Loucy (cell line): ENCODE measurements around the gene CC2D2A.
A peak's percentile ranks its signal among the peaks of the same experiment; 100 is the strongest.

Experiments
- H2AFZ ChIP-seq: fragments of 200-600 bp; sonication (generic); 2 replicates; pipeline ENCODE4 v1.6.0; 2016; ENCODE audit warnings: antibody characterized with exemption, mild to moderate bottlenecking, low read length, moderate library complexity
- H3F3A ChIP-seq: fragments of 200-600 bp; 2 replicates; pipeline ENCODE4 v1.6.0; 2016; ENCODE audit warnings: antibody characterized with exemption, low read depth, mild to moderate bottlenecking
- H3K27me3 ChIP-seq: fragments of 200-600 bp; sonication (generic); 2 replicates; pipeline ENCODE4 v1.6.1; 2014; ENCODE audit warnings: low read length, mild to moderate bottlenecking; ENCODE audit not compliant: insufficient read depth, poor library complexity, severe bottlenecking
- H3K36me3 ChIP-seq: fragments of 200-600 bp; sonication (generic); 2 replicates; pipeline ENCODE4 v1.6.1; 2016; ENCODE audit warnings: low read length; ENCODE audit not compliant: insufficient read depth
- H3K4me1 ChIP-seq: fragments of 200-600 bp; sonication (generic); 2 replicates; pipeline ENCODE4 v1.5.1; 2014; ENCODE audit warnings: low read length, mild to moderate bottlenecking; ENCODE audit not compliant: insufficient read depth, poor library complexity, severe bottlenecking
- H3K4me2 ChIP-seq: fragments of 200-600 bp; sonication (generic); 2 replicates; pipeline ENCODE4 v1.6.0; 2014; ENCODE audit warnings: antibody characterized with exemption, low read length, low read depth, mild to moderate bottlenecking; ENCODE audit not compliant: poor library complexity, severe bottlenecking
- H3K4me3 ChIP-seq: fragments of 200-600 bp; sonication (generic); 2 replicates; pipeline ENCODE4 v1.5.1; 2014; ENCODE audit warnings: low read length, mild to moderate bottlenecking, mixed read lengths; ENCODE audit not compliant: poor library complexity, severe bottlenecking
- H3K79me2 ChIP-seq: fragments of 200-600 bp; sonication (generic); 2 replicates; pipeline ENCODE4 v1.6.1; 2014; ENCODE audit warnings: low read length; ENCODE audit not compliant: insufficient read depth
- H3K9ac ChIP-seq: fragments of 200-600 bp; sonication (generic); 2 replicates; pipeline ENCODE4 v1.6.0; 2014; ENCODE audit warnings: mild to moderate bottlenecking, low read depth, low read length, moderate library complexity; ENCODE audit not compliant: poor library complexity, severe bottlenecking
- H3K9me2 ChIP-seq: fragments of 200-600 bp; sonication (generic); replicated peaks from 2 replicates; pipeline ENCODE4 v1.6.1; 2016; ENCODE audit warnings: low read depth, low read length, mixed read lengths
- H3K9me3 ChIP-seq: fragments of 200-600 bp; sonication (generic); 2 replicates; pipeline ENCODE4 v1.6.1; 2014; ENCODE audit warnings: mild to moderate bottlenecking, antibody characterized with exemption, low read length, low read depth; ENCODE audit not compliant: insufficient read depth
- H4K20me1 ChIP-seq: fragments of 200-600 bp; sonication (generic); 2 replicates; pipeline ENCODE4 v1.6.0; 2014; ENCODE audit warnings: antibody characterized with exemption, low read length, mild to moderate bottlenecking; ENCODE audit not compliant: insufficient read depth, poor library complexity, severe bottlenecking
- EZH2phosphoT487 ChIP-seq: fragments of 200-600 bp; IDR thresholded peaks from 2 replicates; pipeline ENCODE4 v1.6.1; 2018; ENCODE audit warnings: antibody characterized with exemption, mild to moderate bottlenecking, moderate library complexity, borderline replicate concordance
- TF ChIP-seq, protein P1 (sequence below): fragments of 200-600 bp; sonication (generic); conservative IDR thresholded peaks from 2 replicates; pipeline ENCODE4 v1.5.1; 2014; ENCODE audit warnings: mild to moderate bottlenecking, antibody characterized with exemption, low read length

Gene CC2D2A

DNA sequence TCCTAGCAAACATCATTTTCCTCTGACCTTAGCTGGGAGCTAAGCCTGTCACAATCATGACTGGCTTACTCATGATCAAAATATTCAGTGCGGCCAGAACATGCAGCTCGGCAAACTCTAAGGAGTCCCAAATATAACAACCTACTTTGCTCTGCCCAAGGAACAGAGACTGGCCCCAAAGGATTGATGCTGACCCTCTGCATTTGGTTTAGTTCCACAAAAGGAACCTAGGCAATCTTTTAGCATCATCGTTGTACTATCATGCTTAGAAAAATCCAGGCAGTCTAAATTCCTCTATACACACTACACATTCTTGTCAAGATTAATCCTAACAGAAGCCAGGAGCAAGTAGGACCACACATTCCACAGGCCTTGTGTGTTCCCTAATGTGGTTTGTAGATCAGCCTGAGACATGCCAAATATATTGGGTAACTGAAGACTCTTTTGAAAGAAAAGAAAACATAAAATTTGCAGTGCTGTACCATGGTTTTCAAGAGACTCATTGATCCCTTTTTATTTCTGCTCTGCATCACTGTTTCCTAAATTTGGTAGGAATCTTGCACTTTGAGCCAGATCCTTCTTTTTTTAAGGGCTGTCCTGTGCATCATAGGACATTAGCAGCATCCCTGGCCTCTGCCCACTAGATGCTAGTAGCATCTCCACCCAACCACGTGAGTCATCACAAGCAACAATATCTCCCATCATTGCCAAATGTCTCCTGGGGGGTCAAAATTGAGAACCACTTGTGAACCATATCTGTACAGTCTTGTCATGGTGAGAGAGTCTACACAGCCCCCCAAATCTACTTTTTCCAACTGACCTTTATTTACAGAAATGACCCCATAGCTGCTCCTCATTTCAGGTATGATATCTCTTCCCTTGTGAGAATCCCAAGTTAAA, 17.6 kb upstream of the CC2D2A start:
- Histone ChIP-seq H3K9ac (no peak overlapping the region), H3K4me2 (no peak overlapping the region), H3F3A (no peaks in the 10 kb centered on the region), H3K4me3 (no peak overlapping the region), H3K27me3 (no peaks in the 10 kb centered on the region), H3K9me3 (no peaks in the 10 kb centered on the region), H3K79me2 (no peaks in the 10 kb centered on the region), H3K36me3 (no peaks in the 10 kb centered on the region), H2AFZ (peak overlapping the region; percentile 54; the same call in 1 of the 2 replicates), H3K9me2 (no peaks in the 10 kb centered on the region), H3K4me1 (peaks cover 15% of the 10 kb centered on the region), H4K20me1 (no peaks in the 10 kb centered on the region)
- TF ChIP-seq, protein P1, sequence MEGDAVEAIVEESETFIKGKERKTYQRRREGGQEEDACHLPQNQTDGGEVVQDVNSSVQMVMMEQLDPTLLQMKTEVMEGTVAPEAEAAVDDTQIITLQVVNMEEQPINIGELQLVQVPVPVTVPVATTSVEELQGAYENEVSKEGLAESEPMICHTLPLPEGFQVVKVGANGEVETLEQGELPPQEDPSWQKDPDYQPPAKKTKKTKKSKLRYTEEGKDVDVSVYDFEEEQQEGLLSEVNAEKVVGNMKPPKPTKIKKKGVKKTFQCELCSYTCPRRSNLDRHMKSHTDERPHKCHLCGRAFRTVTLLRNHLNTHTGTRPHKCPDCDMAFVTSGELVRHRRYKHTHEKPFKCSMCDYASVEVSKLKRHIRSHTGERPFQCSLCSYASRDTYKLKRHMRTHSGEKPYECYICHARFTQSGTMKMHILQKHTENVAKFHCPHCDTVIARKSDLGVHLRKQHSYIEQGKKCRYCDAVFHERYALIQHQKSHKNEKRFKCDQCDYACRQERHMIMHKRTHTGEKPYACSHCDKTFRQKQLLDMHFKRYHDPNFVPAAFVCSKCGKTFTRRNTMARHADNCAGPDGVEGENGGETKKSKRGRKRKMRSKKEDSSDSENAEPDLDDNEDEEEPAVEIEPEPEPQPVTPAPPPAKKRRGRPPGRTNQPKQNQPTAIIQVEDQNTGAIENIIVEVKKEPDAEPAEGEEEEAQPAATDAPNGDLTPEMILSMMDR = no peak
- no peak for TF ChIP-seq EZH2phosphoT487

DNA sequence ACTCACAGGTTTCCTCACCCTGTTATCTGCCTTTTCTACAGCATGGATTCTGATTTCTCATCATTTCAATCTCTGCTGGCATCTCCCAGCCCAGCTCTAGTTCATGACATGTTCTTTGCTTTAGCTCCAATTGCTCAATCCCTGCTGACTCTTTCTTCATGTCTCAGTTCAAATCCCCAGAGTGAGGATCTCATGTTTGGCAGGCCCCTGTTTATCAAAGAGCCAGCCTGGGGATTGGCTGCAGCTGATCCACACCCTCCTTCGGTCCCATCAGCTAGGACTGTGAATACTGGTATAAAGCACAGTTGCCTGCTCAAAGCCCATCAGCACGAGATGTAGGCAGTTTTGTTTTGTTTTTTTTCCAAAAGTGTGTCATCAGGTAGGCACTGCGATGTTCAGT, 14.4 kb upstream of the CC2D2A start:
- Histone ChIP-seq H3K4me2 (no peak overlapping the region), H3K36me3 (no peaks in the 10 kb centered on the region), H3K9me3 (no peaks in the 10 kb centered on the region), H2AFZ (no peak overlapping the region), H3K9me2 (no peaks in the 10 kb centered on the region), H3K9ac (no peak overlapping the region), H3K4me3 (no peak overlapping the region), H4K20me1 (no peaks in the 10 kb centered on the region), H3F3A (no peaks in the 10 kb centered on the region), H3K27me3 (no peaks in the 10 kb centered on the region), H3K4me1 (peaks cover 19% of the 10 kb centered on the region), H3K79me2 (no peaks in the 10 kb centered on the region)
- TF ChIP-seq EZH2phosphoT487 = no peak
- TF ChIP-seq, protein P1 = no peak

DNA sequence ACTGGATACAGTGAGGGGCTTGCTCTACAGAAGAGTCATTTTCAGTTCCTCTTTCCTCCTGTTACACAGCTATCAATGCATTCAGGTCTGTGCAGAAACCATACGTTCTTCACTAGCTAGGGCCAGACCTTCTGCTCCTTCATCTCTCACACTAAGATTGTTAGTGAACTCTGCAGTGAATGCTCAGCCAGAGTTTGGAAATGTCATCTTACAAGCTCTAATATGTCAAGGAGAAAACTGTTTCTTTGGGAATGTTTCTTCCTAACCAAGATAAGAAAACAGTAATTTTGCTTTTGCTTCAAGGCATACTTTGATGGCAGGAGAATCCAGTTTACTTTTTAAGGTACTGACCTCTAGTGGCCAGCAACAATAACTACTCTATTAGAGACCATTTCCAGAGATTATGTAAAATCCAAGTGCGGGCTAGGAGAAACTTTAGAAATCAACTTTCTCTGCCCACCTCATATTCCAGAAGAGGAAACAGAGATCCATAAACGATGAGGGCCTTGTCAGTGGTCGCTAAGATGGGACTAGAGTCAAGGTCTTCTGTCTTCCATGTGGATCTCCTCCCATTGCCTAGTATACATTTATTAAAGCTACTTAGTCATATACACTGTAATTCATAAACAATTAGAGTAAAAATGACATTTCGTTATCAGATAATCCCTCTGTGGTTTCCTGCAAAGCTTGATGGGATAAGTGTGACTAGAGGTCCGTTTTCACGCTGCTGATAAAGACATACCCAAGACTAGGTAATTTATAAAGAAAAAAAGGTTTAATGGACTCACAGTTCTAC, 12.1 kb upstream of the CC2D2A start:
- no peaks in the 10 kb centered on the region for H4K20me1 ChIP-seq
- H3K4me3 ChIP-seq = no peak overlapping the region
- H3K36me3 ChIP-seq = no peaks in the 10 kb centered on the region
- no peaks in the 10 kb centered on the region for H3K79me2 ChIP-seq
- TF ChIP-seq EZH2phosphoT487 = no peak
- TF ChIP-seq, protein P1 = peak; percentile 87
- no peaks in the 10 kb centered on the region for H3F3A ChIP-seq
- no peaks in the 10 kb centered on the region for H3K9me2 ChIP-seq
- H3K9ac ChIP-seq = peak overlapping the region; percentile 29
- peaks cover 7% of the 10 kb centered on the region for H3K4me1 ChIP-seq
- H3K9me3 ChIP-seq = no peaks in the 10 kb centered on the region
- peak overlapping the region; percentile 89 for H2AFZ ChIP-seq
- H3K4me2 ChIP-seq = peak overlapping the region; percentile 21
- no peaks in the 10 kb centered on the region for H3K27me3 ChIP-seq
